ENCODE data around the gene THSD7A.

Gene THSD7A

DNA sequence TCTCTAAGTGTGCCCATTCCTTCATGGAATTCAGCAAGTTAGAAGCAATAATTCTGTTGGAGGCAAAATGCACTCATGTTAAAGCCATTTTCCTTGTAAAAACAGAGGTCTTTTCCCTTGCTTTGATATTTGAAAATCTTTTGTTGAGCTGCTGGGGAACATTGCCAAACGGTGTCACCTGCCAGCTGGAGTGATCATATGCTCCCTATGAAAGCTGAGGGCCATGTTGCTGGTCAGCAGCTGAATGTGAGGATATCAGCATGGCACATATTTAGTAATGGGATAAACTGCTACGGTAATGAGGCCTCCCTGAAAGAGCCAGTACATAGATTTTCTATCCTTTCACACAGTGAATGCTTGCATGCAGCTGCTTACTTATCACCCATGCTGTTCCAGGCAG lies 224.3 kb downstream of the THSD7A start:
- Histone ChIP-seq H3K27me3 (ENCODE audit: low read depth, low read length) (no peaks in the 10 kb centered on the region), H3K4me2 (ENCODE audit: low read length) (no peak overlapping the region), H3K79me2 (ENCODE audit: low read length) (no peaks in the 10 kb centered on the region), H3K27ac (ENCODE audit: low read length) (no peak overlapping the region), H3K36me3 (replicated peaks; ENCODE audit: low read depth, low read length) (no peaks in the 10 kb centered on the region), H2AFZ (ENCODE audit: low read depth, low read length) (no peak overlapping the region), H3K9ac (ENCODE audit: low read length) (no peak overlapping the region), H3K9me3 (ENCODE audit: insufficient read depth, low read length) (no peaks in the 10 kb centered on the region), H4K20me1 (ENCODE audit: insufficient read depth, low read length) (no peaks in the 10 kb centered on the region), H3K4me1 (ENCODE audit: low read length) (peaks cover 11% of the 10 kb centered on the region), H3K4me3 (ENCODE audit: low read length) (no peak overlapping the region)
- TF ChIP-seq CTCF (IDR thresholded peaks at IDR 0.05; ENCODE audit: low read depth, low read length) (no peak), EZH2phosphoT487 (IDR thresholded peaks at IDR 0.05; ENCODE audit: low read depth) (no peak)

GRCh38 chr7:11605749-11606148 lies 226.2 kb downstream of the THSD7A start:
- H3K4me3 ChIP-seq (ENCODE audit: low read length) = no peak overlapping the region
- H3K9ac ChIP-seq (ENCODE audit: low read length) = no peak overlapping the region
- no peaks in the 10 kb centered on the region for H4K20me1 ChIP-seq (ENCODE audit: insufficient read depth, low read length)
- no peak overlapping the region for H3K4me2 ChIP-seq (ENCODE audit: low read length)
- no peak overlapping the region for H3K27ac ChIP-seq (ENCODE audit: low read length)
- H2AFZ ChIP-seq (ENCODE audit: low read depth, low read length) = no peak overlapping the region
- H3K4me1 ChIP-seq (ENCODE audit: low read length) = 0 out of 2 replicates have a peak, but pooled peaks cover 3% of the 10 kb centered on the region
- H3K27me3 ChIP-seq (ENCODE audit: low read depth, low read length) = no peaks in the 10 kb centered on the region
- no peak for TF ChIP-seq EZH2phosphoT487 (IDR thresholded peaks at IDR 0.05; ENCODE audit: low read depth)
- TF ChIP-seq CTCF (IDR thresholded peaks at IDR 0.05; ENCODE audit: low read depth, low read length) = no peak
- H3K79me2 ChIP-seq (ENCODE audit: low read length) = no peaks in the 10 kb centered on the region
- no peaks in the 10 kb centered on the region for H3K36me3 ChIP-seq (replicated peaks; ENCODE audit: low read depth, low read length)
- H3K9me3 ChIP-seq (ENCODE audit: insufficient read depth, low read length) = no peaks in the 10 kb centered on the region

- TF ChIP-seq EZH2phosphoT487 (IDR thresholded peaks at IDR 0.05; ENCODE audit: low read depth) = no peak
- no peak for TF ChIP-seq CTCF (IDR thresholded peaks at IDR 0.05; ENCODE audit: low read depth, low read length)
- Histone ChIP-seq H3K4me3 (ENCODE audit: low read length) (no peak overlapping the region), H3K27me3 (ENCODE audit: low read depth, low read length) (no peaks in the 10 kb centered on the region), H3K9ac (ENCODE audit: low read length) (no peak overlapping the region), H3K27ac (ENCODE audit: low read length) (no peak overlapping the region), H2AFZ (ENCODE audit: low read depth, low read length) (no peak overlapping the region), H3K4me2 (ENCODE audit: low read length) (no peak overlapping the region), H3K9me3 (ENCODE audit: insufficient read depth, low read length) (no peaks in the 10 kb centered on the region), H3K36me3 (replicated peaks; ENCODE audit: low read depth, low read length) (no peaks in the 10 kb centered on the region), H3K4me1 (ENCODE audit: low read length) (0 out of 2 replicates have a peak, but pooled peaks cover 3% of the 10 kb centered on the region), H3K79me2 (ENCODE audit: low read length) (no peaks in the 10 kb centered on the region), H4K20me1 (ENCODE audit: insufficient read depth, low read length) (no peaks in the 10 kb centered on the region)
Observed at GRCh38 chr7:11604505-11604904, 227.5 kb downstream of the THSD7A start.

GRCh38 chr7:11601761-11602160 lies 230.2 kb downstream of the THSD7A start:
- Histone ChIP-seq H3K27me3 (ENCODE audit: low read depth, low read length) (no peaks in the 10 kb centered on the region), H3K9me3 (ENCODE audit: insufficient read depth, low read length) (no peaks in the 10 kb centered on the region), H3K79me2 (ENCODE audit: low read length) (no peaks in the 10 kb centered on the region), H3K27ac (ENCODE audit: low read length) (no peak overlapping the region), H3K36me3 (replicated peaks; ENCODE audit: low read depth, low read length) (no peaks in the 10 kb centered on the region), H3K4me1 (ENCODE audit: low read length) (0 out of 2 replicates have a peak, but pooled peaks cover 3% of the 10 kb centered on the region), H3K9ac (ENCODE audit: low read length) (no peak overlapping the region), H2AFZ (ENCODE audit: low read depth, low read length) (no peak overlapping the region), H4K20me1 (ENCODE audit: insufficient read depth, low read length) (no peaks in the 10 kb centered on the region), H3K4me2 (ENCODE audit: low read length) (no peak overlapping the region), H3K4me3 (ENCODE audit: low read length) (no peak overlapping the region)
- no peak for TF ChIP-seq CTCF (IDR thresholded peaks at IDR 0.05; ENCODE audit: low read depth, low read length)
- TF ChIP-seq EZH2phosphoT487 (IDR thresholded peaks at IDR 0.05; ENCODE audit: low read depth) = no peak
